T-helper 1 cell treated with Interleukin-12 subunit alpha and Interleukin-12 subunit beta and Interleukin-4 antibody, amounts not matched to agents 30 ng/mL and 1 ng/mL, for 36 hours (primary cell): ENCODE results near the gene KIF26A. TPM values are rescaled to one million over a fixed set of nuclear protein-coding genes. Genes with fewer than 3 reads are reported as not detected.

Experiments
- intact Hi-C: fragments of 100-400 bp; cut with micrococcal nuclease; formaldehyde crosslinking; loops from one replicate; pipeline ENCODE4 v1.15.1; 2024
- total RNA-seq: library from RNA; stranded (reverse); gene quantifications from 2 replicates; pipeline ENCODE4 v1.2.3, GENCODE V29; 2022

The KIF26A gene
- total RNA-seq, 1 donor from 2014 or later: 0.66 TPM

DNA sequence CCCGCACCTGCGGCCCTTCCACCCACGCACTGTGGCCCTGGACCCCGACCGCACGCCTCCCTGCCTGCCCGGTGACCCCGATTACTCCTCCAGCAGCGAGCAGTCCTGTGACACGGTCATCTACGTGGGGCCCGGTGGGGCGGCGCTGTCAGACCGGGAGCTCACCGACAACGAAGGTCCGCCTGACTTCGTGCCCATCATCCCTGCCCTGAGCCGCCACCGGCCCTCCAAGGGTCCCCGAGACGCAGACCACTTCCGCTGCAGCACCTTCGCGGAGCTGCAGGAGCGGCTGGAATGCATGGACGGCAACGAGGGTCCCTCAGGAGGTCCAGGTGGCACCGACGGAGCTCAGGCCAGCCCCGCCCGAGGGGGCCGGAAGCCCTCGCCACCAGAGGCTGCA lies 36.7 kb downstream of the KIF26A start:
- intact Hi-C loops: no loop called here

DNA sequence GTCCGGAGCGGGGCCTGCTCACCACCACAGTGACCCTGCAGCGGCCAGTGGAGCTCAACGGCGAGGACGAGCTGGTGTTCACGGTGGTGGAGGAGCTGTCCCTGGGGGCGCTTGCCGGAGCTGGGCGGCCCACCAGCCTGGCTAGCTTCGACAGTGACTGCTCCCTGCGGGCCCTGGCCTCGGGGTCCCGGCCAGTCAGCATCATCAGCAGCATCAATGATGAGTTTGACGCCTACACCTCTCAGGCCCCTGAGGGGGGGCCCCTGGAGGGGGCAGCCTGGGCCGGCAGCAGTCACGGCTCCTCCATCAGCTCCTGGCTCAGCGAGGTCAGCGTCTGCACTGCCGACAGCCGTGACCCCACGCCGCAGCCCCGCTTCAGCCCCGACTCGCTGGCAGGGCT lies 37.4 kb downstream of the KIF26A start:
- intact Hi-C loops: no loop called here

DNA sequence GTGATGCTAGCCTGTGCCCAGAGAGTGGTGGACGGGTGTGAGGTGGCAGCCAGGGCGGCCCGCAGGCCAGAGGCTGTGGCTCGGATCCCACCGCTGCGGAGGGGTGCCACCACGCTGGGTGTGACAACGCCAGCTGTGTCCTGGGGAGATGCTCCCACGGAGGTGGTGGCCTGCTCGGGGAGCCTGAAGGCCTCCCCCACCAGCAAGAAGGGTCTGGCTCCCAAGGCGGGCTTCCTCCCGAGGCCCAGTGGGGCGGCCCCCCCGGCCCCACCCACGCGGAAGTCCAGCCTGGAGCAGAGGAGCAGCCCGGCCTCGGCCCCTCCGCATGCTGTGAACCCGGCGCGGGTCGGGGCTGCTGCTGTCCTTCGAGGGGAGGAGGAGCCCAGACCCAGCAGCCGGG lies 38.2 kb downstream of the KIF26A start:
- intact Hi-C loops: no loop called here

DNA sequence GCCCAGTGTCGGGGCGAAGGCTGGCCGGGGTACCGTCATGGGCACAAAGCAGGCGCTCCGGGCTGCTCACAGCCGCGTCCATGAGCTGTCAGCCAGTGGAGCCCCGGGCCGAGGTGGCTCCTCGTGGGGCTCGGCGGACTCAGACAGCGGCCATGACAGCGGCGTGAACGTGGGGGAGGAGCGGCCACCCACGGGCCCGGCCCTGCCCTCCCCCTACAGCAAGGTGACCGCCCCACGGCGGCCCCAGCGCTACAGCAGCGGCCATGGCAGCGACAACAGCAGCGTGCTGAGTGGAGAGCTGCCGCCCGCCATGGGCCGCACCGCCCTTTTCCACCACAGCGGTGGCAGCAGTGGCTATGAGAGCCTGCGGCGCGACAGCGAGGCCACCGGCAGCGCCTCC lies 39.0 kb downstream of the KIF26A start:
- intact Hi-C loops: no loop called here

DNA sequence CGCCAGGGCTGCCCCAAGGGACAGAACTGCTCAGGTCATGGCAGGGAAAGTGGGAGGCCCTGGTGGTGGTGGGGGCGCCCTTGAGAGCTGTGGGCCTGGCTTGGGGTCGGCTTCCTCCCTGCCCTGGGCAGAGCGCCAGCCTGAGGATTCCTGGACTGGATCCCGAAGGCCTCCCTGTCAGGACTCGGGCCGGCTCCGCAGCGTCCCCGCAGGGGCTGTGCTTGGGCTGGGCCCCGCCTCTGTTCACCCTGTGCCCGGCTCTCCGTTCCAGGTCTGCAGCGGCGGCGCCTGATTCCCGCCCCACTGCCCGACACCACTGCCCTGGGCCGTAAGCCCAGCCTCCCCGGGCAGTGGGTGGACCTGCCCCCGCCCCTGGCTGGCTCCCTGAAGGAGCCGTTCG lies 39.9 kb downstream of the KIF26A start:
- intact Hi-C loops: no loop called here

DNA sequence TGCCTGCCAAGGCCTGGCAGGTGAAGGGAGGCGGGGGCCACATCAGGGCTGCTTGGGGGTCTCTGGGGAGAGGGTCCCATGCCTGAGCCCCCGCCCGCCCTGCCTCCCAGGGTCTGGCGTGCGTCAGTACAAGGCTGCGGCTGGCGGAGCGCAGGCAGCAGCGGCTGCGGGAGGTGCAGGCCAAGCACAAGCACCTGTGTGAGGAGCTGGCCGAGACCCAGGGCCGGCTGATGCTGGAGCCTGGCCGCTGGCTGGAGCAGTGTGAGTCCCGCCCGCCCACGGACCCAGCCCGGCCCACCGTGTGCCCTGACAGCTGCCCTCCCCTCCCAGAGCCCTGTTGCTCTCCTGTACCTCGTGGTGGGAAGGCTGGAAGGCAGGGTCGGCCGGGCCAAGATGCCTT lies 40.7 kb downstream of the KIF26A start:
- intact Hi-C loops: no loop called here

DNA sequence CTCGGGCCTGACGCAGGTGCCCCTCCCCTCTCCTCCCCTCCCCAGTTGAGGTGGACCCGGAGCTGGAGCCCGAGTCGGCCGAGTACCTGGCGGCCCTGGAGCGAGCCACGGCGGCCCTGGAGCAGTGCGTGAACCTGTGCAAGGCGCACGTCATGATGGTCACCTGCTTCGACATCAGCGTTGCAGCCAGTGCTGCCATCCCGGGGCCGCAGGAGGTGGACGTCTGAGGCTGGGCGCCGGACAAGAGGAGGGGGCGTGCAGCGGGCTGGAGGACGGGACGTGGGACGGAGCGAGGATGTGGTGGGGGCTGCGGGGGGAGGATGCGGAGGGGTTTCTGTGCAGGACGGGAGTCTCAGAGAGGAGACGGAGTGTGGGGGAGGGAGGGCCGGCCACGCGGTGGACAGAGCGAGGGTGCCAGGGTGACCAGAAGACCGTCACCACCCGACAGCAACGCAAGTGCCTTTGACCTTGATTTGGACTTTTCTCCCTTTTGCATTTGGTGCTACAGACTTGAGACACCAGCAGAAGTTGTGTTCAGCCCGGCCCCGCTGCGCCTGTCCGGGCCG lies 41.3 kb downstream of the KIF26A start:
- intact Hi-C loops: no loop called here

DNA sequence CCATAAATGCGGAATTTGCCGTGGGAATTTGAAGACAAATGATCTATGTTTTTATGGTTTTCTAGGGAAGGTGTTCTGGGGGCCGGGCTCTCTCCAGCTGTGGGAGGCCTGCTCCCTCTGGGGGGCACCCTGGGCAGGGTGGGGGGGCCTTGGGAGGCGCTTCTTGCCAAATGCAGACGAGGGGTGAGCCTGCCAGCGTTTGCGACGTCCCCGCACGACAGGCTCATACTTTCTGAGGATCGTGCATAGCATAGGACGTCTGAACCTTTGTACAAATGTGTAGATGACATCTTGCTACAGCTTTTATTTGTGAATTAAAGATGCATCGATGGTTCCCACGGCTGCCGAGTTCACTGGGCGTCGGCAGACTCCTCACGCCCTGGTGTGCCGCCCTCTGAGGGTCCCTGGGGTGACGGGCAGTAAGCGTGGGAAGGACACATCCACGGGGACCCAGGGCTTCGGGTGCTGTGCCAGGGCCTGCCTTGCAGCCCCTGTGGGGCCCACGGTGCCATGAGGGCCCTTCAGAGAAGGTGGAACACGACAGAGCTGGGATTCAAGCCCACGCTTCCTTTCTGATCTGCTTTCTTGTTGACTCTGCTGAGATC lies 42.3 kb downstream of the KIF26A start:
- intact Hi-C loops: no loop called here

DNA sequence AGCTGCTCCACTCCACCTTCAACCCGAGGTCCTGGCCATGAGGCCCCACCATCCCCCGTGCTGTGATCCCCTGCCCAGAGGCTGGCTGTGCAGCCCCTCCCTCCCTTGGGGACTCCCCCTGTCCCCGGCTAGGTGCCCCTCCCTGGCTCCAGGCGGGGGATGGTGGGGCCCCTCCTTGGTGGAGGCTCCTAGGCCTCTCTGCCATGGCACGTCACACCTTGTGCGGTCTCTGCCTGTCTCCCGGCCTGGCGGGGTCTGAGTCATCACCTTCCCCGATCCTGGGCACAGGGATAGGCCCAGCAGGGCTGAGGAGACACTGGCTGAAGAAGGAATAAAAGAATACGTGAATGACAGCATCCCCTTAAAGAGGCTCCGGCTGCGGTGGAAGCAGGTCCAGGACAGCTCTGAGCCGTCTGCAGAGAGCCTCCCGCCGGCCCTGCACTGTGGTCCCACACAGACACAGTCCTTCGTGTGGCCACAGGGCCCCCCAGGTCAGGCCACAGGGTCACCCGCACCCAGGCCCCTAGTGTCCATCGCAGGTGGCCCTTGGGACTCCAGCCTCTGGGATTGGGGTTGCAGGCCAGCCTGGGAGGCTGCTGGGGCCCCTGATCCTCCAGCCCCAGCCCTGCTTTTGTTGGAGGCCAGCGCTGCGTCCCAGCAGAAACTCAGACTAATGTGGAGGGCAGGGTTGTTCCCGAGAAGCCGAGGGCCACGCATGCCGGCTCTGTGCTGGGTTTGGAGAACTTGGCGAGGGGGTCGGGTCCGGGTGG lies 43.6 kb downstream of the KIF26A start:
- intact Hi-C loops: no loop called here

DNA sequence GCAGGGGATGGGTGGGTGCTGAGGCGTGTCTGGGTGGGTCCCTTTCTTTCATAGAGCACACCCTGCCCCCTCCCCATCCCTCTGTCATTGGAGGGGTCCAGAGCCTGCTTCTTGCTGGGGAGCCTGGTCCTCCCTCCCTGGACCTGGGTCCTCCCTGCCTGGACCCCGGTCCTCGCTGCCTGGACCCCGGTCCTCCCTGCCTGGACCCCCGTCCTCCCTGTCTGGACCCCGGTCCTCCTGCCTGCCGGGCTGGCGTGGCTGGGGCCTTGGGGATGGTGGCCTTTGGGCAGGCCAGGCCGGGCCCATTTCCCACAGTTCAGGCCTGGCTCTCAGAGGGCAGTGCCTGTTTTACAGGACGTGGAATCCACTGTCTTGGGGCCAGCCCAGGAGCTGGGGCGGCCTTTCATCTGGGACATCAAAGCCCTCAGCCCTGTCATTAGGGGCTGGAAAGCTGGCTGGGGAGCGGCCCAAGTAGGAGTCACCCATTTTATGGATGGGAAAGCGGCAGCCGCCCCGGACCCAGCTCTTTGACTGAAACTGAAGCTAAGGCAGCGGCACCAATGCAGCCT lies 44.6 kb downstream of the KIF26A start:
- intact Hi-C loops: no loop called here

DNA sequence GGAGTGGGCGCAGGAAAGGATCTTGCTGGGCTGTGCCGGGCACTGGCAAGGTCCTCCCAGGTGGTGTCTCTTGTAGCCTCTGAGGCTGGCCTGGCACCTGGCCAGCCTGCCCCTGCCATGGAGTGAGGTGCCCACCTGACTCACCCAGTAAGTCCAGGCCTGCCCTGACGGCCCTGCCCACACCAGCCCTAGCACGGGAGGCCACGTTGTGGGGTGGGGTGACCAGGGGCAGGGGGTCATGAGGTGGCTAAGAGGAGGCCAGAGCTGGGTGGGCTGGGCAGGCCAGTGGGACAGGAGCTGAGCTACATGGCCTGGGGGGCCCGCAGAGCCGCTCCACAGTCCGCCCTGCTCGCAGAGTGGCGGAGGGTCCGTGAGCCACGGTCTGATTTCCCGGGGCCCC lies 45.4 kb downstream of the KIF26A start:
- intact Hi-C loops: no loop called here

DNA sequence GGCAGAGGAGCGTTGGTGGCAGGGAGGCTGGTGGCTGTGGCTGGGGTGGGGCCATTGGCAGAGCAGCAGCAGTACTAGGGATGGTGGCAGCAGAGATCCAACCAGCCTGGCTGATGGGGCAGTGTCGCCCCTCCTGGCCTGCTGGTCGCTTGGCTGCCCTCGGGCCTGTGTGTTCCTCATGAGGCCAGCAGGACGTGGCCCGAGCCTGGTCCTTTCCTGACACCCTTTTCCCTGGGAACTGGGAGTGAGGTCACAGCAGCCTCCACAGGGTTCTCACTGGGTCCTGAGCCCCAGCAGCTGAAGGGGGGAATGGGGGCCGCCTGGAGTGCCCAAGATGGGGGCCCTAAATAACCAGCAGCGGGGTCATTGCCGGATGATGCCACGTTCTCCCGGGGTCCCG lies 46.1 kb downstream of the KIF26A start:
- intact Hi-C loops: no loop called here

DNA sequence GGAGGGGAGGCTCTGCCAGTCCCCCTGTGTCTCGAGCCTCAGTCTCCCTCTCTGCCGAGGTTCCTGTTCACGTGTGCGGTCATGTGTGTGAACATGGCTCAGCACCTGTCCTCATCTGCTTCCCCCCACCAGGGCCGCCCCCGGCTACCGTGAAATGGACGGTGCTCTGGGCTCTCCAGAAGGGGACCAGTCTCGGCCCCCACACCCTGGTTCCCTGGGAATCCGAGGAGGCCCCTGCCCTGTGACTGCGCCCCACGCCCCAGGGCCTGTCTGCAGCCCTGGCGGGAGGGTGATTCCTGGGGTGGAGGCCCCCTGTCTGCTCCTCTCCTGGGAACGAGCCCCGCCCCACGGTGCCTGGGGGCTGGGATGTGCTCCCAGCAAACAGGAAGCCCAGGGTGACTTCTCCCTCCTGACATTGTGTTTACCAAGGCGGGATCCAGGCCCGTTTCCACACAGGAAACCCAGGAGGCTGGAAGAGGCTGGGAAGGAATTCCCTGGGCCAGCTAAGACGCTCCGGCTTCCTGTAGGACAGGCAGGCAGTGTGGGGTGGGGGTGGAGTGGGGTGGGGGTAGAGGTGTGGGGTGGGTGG lies 46.6 kb downstream of the KIF26A start:
- intact Hi-C loops: no loop called here

DNA sequence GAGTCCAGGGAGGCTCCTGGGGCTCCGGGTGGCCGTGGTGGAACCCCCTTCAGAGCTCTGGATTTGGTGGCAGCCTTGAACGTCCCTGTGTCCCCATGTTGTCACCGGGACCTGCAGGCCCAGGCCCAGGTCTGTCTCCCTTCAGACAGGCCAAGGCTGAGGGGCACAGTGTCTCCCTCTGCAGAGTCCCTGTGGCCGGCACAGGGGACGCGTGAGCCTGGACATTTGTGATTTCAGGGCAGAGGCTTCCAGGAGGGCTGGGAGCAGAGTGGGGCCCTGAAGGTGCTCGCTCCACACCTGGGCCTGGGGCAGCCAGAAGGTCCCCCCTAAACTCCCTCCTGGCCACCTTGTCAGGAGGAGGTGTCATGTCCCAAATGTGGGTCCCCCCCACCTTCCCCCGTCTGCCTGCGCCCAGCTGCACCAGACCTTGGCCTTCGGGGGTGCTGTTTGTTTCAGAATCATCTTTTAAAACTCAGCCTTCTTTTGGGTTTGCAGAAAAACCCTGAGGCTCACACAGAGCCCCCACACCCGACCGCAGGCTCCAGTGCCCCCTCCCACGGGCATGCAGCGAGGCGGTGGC lies 47.6 kb downstream of the KIF26A start:
- intact Hi-C loops: no loop called here

DNA sequence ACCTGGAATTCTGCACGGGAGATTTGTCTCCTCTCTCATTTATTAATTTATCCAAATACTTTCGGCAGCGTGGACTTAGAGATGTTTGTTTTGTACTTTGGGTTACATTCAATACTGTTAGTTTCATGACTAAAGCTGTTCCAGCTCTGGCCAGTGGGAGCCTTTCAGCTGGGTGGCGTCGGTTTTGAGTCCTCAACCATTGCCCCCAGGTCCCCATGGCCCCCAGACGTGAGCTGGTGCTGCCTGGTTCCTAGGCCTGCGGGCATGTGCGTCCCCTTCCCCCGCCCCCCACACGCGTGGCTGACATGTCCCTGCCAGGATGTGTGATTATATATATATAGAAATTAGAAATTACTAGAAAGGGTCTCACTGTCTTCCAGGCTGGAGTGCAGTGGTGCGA lies 48.2 kb downstream of the KIF26A start:
- intact Hi-C loops: no loop called here

DNA sequence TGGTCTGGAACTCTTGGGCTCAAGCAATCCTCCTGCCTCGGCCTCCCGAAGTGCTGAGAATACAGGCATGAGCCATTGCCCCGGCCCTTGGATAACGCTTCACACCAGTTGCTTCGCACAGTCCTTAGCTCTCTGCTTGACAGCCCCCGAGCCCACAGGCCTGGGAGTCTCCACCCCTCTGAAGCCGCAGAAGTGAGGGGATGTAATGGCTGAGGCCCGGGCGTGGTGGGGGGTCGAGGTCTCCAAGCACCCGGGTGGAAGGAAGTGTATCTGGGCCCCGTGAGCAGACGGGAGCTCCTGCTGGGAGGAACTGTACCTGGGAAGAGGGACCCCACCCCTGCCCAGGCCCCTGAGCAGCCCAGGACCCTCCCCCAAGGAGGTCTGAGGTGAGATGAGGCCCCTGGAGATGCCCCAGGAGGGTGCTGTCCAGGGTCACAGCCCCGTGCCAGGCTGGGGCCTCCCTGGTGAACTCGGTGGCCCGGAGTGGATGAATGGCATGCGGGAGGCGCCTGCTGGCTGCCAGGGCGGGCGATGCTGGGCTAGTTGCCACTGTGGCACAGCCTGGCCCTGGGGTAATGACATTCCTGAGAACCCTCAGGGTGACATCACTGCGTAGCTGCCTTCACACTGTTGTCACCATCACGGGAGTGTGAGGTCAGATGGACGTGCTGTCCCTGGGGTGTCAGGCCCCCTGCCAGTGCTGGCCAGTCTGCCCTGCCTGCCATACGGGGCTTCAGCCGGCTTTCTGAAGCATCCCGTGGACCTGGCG lies 48.9 kb downstream of the KIF26A start:
- intact Hi-C loops: no loop called here

DNA sequence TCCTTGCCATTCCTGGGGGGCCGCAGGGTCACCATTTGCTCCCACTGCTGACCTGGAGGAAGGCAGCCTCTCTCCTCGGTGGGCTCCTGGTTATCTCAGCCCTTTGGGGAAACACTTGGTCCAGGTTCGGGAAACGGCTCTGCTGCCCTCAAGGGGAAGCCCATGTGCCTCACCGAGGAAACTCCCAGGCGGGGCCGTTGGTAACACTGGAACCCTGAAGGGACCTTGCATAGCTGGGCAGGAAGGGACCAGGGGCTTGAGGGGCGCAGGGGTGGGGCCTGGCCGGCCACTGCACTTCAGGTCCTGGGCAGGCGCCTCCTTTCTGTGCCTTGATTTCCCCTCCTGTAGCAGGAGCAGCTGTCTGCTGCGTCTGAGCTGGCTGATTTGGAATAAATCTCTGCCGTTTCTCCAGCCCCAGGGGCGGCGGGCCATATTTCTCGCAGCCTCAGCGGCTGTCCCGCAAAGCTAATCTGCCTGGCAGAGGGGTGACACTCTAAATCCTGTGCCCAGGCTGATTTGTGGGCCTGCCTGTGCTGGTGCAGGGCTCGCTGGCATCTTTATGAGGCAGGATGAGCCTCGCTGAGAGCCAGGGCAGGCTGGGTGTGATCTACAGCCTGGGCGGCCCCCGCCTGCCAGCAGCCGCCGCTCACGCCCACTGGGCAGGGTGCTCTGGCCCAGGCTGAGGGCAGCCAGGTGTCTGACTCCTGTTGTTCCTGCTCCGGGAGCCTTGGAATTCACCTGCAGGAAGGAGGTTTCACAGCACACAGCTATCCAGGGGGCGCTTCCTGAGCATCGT lies 49.7 kb downstream of the KIF26A start:
- intact Hi-C loops: no loop called here

DNA sequence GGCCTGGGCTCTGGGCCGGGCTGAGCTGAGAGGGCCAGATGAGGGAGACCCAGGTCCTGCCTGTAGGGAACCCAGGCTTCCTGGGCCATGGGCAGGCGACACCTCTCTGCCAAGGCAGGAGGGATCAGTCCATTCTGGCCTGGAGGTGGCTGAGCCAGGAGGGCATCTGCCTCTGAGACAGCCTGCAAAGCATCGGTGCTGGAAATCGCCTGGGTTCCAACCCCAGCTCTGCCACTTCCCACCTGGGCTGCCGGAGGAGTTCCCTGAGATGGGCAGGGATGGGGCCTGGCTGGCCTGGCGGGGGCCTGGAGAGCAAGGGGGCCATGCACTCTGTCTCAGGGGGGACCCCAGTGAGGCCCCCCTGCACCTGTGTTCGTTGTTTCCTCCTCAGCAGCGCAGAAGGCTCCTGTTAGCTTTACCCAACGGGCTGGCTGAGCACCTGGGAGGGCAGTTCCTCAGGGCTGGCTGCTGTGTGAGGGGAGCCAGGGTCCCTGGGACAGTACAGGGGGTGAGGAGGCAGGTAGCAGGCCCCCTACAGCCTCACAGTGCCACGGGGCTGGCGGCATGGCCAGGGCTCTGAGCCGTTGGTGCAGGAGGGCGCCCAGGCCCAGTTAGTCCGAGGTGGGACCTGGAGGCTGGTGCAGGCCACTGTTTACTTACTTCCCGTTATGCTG lies 50.5 kb downstream of the KIF26A start:
- intact Hi-C loops: no loop called here

DNA sequence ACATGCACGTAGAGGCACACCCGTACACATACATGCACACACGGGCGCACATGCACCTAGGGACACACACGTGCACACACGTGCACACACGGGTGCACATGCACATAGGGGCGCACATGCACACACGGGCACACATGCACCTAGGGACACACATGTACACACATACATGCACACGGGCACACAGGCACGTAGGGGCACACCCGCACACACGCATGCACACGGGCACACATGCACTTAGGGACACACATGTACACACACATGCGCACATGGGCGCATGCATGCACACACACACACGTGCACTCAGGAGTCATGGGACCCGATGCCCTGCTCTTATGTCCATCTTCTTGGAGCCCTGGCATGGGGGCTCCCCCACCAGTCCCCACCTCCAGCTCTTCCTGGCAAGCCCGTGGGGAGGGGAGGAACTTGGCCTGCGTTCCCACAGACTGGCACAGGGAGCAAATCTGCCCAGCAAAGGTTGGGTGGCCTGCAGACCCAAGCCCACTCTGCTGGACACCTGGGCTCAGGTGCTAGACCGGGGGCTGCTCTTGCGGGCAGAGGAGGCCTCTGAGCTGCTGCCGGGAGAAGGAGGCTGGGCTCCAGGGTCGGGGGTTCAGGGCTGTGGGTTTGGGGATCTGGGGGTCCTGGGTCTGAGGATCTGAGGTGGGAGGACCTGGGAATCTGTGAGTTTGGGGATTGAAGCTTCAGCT lies 51.4 kb downstream of the KIF26A start:
- intact Hi-C loops: no loop called here
